Activated T-cell treated with anti-CD3 and anti-CD28 coated beads, Interleukin-2, amount 50 U/mL, for 48 hours (primary cell): ENCODE results near the gene MAP7D1.
A peak's percentile ranks its signal among the peaks of the same experiment; 100 is the strongest.
"Not testable (repeated sequence)": the region's sequence is repeated elsewhere in the genome, so short reads cannot be mapped to it uniquely, and the experiment has no call there.

Experiments
- DNase-seq, 2 experiments: peaks; one replicate each; pipeline ENCODE4 v3.0.0-alpha.2; 2020

The MAP7D1 gene

DNA sequence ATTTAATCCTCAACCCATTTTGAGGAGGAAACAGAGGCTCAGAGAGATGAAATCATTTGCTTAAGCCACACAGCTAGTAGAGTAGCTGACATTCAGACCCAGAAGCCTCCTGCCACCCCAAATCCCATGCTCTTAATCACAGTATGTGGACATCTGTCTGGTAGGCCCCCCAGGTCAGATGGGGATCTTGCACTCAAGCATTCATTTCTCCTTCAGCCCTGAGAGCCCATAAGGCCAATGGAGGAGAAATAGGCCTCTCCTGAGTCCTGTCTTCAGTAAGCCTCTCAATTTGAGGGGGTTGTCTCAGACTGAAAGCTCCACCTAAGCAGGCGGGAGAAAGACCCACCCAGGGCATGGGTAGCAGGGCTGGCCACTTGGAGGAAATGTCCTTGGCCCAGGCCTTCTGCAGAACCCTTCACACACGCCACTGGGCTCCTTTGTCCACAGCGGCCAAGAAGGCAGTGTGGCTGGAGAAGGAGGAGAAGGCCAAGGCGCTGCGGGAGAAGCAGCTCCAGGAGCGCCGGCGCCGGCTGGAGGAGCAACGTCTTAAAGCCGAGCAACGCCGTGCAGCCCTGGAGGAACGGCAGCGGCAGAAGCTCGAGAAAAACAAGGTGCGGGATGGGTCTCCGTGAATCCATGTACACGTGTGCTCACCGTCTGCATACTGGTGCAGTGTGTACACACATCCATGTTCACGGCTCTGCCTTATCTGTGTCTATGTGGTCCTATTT, 16.2 kb downstream of the MAP7D1 start:
- no peak for DNase-seq

GRCh38 chr1:36172983-36173382, 17.0 kb downstream of the MAP7D1 start:
- no peak for DNase-seq

DNA sequence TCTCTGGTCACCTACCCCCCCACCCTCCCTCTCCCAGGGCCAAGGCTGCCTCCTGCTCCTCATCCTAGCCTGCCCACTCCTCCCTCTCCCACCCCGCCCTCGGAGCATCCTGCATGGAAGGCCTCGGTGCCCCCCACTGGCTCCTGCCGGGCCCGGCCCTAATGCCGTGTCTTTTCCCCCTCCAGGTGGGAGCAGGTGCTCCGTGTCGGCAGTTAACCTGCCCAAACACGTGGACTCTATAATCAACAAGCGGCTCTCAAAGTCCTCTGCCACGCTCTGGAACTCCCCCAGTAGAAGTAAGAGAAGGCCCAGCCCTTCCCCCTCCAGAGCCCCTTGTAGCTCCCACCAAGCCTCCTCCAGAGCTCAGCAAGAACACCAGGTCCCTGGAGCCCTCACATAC, 18.8 kb downstream of the MAP7D1 start:
- no peak for DNase-seq

- DNase-seq, result no peak
Observed at GRCh38 chr1:36175137-36176095, 19.5 kb downstream of the MAP7D1 start.

DNA sequence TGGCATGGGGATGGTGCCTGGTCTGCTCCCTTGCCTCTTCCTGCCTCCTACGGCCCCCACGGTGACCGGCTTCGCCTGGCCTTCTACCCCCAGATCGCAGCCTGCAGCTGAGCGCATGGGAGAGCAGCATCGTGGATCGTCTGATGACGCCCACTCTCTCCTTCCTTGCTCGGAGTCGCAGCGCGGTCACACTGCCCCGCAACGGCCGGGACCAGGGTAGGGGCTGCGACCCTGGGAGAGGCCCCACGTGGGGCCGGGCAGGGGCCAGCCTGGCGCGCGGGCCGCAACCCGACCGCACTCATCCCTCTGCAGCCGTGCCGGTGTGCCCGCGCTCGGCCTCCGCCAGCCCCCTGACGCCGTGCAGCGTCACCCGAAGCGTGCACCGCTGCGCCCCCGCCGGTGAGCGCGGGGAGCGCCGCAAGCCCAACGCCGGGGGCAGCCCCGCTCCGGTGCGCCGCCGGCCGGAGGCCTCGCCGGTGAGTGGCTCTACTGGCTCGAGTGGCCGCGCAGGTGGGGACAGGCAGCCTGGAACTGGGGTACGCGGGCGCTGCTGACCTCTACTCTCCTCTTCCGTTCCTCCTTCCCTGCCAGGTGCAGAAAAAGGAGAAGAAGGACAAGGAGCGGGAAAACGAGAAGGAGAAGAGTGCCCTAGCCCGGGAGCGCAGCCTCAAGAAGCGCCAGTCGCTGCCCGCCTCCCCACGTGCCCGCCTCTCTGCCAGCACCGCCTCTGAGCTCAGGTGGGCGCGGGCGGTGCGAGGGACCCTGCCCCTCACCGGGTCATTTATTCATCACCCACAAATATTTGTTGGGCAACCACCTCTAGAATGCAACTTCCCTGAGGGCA, 20.4 kb downstream of the MAP7D1 start:
- no peak for DNase-seq

- no peak for DNase-seq
Observed at GRCh38 chr1:36177589-36178431, 21.9 kb downstream of the MAP7D1 start.

DNA sequence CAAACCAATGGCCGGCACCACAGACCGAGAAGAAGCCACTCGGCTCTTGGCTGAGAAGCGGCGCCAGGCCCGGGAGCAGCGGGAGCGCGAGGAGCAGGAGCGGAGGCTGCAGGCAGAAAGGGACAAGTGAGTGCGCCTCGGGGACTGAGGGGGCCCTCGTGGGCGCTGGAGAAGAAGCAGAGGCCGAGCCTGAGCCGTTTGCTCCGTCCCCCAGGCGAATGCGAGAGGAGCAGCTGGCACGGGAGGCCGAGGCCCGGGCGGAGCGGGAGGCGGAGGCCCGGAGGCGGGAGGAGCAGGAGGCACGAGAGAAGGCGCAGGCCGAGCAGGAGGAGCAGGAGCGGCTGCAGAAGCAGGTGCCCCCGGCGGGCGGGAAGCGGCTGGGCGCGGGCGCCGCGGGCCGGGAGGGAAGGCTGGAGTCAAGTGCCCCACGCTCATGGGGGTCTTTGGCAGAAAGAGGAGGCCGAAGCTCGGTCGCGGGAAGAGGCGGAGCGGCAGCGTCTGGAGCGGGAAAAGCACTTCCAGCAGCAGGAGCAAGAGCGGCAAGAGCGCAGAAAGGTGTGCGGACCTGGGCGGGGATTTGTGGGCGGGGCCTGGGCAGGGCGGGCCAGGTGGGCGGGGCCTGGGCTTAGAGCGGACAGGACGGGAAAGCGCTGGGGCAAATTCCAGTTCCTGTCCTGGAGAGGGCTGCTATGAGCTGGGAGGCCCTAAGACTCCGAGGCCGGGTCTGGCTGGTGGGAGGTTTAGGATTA, 22.7 kb downstream of the MAP7D1 start:
- no peak for DNase-seq

GRCh38 chr1:36179220-36179600, 23.2 kb downstream of the MAP7D1 start:
- no peak for DNase-seq

- no peak for DNase-seq
Observed at GRCh38 chr1:36182734-36183133, 26.8 kb downstream of the MAP7D1 start.

DNA sequence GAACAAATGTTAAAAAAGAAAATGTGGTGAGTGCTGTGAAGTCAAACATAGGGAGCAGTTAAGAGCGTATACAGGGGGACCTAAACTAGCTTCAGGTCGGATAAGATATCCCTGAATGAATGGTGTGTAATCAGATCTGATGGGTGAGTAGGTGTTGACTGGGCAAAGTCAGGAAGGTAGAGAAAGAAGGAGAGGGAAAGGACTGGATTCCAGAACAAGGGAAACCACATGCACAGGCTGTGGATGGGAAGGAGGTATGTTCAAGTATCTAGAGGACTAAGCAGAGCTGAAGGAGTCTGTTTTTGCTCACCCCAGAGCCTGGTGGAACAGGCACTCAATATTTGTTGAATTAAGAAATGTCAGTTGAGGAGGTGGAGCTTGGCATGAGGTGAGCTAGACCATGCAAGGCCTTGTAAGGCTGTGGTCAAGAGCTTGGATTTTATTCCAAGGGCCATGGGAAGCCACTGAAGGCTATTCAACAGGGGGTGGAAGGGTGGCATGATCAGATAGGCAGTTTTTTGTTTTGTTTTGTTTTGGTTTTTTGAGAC, 27.4 kb downstream of the MAP7D1 start:
- no peak for DNase-seq

DNA sequence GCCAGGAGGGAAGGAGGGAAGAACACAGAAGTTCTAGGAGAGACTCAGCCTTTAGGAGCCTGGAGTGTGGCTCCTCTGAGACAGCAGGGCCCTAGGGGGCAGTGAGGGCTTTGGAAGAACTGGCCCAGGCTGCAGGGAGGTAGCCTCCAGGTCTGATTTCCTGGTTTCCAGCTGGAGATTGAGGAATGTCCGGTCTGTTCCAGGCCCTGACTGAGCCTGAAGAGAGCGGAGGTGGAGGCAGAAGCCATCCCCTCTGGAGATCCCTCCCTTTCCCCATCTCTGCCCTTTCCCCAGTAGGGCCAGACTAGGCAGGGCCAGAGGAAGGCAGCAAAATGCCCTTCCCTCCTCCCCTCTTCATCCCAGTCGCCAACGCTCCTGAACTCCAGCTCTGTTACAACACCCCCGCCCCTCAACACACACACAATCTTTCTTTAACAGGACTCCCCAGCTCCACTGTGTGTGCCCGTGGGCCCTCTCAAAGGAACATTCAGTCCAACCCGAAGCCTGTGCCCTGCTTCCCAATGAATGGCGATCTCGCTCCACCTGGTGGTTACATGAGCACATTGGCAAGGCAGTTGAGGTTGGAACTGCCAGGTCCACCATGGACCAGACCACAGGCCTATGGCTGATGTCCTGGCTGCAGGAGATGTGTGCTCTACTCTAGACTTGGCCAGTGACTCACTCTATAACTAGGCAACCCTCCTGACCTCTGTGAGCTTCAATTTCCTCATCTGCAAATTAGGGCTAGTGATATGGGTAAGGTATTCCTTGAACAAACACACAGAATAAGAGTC, 32.0 kb downstream of the MAP7D1 start:
- DNase-seq, result peak; percentile 84

DNA sequence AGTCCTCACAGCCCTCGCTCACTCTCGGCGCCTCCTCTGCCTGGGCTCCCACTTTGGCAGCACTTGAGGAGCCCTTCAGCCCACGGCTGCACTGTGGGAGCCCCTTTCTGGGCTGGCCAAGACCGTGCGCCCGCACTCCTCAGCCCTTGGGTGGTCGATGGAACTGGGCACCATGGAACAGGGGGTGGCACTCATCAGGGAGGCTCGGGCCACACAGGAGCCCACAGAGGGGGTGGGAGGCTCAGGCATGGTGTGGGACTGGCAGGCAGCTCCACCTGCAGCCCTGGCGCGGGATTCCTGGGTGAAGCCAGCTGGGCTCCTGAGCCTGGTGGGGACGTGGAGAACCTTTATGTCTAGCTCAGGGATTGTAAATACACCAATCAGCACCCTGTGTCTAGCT, 40.8 kb downstream of the MAP7D1 start:
- not testable (repeated sequence) for DNase-seq

DNA sequence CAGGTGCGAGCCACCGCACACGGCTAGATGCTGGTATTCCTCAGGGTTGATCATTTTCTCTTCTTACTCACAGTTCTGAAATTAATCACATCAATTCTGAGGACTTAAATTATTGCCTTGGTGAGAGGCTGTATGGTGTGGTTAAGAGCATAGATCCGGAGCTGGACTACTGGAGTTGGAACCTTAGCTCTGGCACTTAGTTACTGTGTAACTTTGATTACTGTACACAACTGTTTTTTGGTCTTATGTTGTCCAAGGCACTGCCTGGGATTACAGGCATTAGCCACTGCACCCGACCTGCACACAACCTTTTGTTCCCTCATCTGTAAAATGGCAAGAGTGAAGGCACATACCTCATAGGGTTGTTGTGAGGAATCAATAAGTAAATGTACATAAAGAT, 42.7 kb downstream of the MAP7D1 start:
- DNase-seq, result no peak

- no peak for DNase-seq
Observed at GRCh38 chr1:36199934-36200741, 44.2 kb downstream of the MAP7D1 start.

DNA sequence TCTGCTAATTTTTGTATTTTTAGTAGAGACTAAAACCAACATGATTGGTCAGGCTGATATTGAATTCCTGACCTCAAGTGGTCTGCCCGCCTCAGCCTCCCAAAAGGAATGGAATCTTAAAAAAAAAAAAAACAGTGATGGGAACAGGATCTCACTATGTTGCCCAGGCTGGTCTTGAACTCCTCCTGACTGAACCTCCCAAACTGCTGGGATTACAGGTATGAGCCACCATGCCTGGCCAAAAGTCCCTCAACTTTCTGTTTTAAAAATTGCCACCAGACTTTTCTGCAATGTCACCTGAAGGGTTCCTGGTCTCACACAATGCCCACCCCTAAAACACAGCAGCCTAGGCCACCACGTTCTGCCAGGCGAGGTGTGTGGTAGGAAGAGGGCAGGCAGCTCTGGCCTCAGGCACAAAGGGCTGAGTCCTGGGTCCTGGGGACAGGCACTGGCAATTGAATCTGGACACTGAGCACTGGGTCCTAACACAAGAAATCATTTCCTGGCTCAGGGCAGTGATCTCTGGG, 47.1 kb downstream of the MAP7D1 start:
- no peak for DNase-seq

- no peak for DNase-seq
Observed at GRCh38 chr1:36203554-36204346, 47.8 kb downstream of the MAP7D1 start.

- DNase-seq, result no peak
Observed at GRCh38 chr1:36204347-36204909, 48.5 kb downstream of the MAP7D1 start.

- no peak for DNase-seq
Observed at GRCh38 chr1:36206323-36206858, 50.4 kb downstream of the MAP7D1 start.
